HT1080 (cell line): ENCODE measurements around the gene ARL5A. TPM values are rescaled to one million over a fixed set of nuclear protein-coding genes. Genes with fewer than 3 reads are reported as not detected.
A peak's percentile ranks its signal among the peaks of the same experiment; 100 is the strongest.

Experiments used
- DNase-seq: peaks from one replicate; pipeline ENCODE4 v3.0.0-alpha.2; 2015; ENCODE audit warnings: low read depth
- total RNA-seq: library from RNA; depleted of rRNA; stranded (reverse); fragments of >200 nt; shearing (Covaris generic); gene quantifications from 2 replicates; pipeline ENCODE4 v1.2.3, GENCODE V29; 2014

The ARL5A gene
- total RNA-seq, 1 experiment from 2014 or later, result 94.7 TPM

GRCh38 chr2:151795646-151796240 is 32.5 kb downstream of the ARL5A start:
- no peak for DNase-seq

DNA sequence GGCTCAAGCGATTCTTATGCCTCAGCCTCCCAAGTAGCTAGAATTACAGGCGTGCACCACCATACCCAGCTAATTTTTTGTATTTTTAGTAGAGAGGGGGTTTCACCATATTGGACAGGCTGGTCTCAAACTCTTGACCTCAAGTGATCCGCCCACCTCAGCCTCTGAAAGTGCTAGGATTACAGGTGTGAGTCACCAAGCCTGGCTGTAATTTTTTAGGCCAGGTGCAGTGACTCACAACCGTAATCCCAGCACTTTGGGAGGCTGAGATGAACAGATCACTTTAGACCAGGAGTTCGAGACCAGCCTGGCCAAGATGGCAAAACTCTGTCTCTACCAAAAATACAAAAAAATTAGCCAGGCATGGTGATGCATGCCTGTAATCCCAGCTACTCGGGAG is 33.8 kb downstream of the ARL5A start:
- peak; percentile 37 for DNase-seq

- no peak for DNase-seq
Measured at GRCh38 chr2:151793123-151793522, 35.1 kb downstream of the ARL5A start.

GRCh38 chr2:151792589-151792988 is 35.6 kb downstream of the ARL5A start:
- no peak for DNase-seq

DNA sequence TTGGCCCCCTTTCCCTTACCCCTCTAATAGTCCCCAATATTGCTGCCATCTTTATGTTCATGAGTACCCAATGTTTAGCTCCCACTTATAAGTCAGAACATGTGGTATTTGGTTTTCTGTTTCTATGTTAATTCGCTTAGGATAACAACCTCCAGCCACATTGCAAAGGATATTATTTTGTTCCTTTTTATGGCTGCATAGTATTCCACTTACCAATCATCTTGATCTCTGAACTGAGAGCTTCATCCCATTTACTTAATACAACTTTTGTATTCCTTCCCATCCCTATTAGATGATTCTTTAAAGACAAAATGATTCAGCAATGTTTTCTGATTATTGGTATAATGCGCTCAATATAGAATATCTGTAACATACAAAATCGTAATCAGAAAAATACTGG is 36.7 kb downstream of the ARL5A start:
- DNase-seq, result no peak

DNA sequence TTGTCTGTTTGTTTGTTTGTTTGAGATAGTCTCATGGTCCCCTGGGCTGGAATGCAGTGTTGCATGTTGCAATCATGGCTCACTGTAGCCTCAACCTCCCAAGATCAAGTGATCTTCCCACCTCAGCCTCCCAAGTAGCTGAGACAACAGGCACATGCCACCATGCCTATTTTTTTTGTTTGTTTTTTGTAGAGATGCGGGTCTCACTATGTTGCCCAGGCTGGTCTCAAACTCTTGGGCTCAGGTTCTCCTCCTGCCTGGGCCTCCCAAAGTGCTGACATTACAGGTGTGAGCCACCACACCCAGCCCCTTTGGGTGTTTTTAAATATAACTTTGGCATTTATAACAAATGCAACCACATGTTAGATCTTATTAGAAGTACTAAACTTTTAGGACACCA is 37.5 kb downstream of the ARL5A start:
- no peak for DNase-seq

GRCh38 chr2:151789055-151789834 is 39.0 kb downstream of the ARL5A start:
- DNase-seq, result no peak

DNA sequence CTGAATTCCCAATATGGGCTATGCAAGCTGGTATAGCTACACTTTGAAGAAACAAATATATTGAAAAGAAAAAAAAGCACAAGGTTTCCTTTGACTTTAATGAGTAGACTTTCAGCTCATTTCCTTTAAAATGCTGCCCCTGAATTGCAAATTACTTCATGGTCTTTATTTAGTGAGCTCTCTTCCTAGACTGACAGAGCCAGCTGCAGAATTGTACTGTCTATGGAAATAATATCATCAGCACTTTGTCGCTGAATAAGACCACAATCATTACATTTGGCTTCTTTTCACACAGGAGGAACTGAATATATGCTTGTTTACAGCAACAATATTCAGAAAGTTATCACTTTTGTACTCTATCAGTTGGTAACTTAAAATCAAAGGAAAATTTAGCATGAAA is 41.7 kb downstream of the ARL5A start:
- DNase-seq, result no peak

- no peak for DNase-seq
Measured at GRCh38 chr2:151786077-151786476, 42.1 kb downstream of the ARL5A start.

- DNase-seq, result no peak
Measured at GRCh38 chr2:151783133-151783520, 45.1 kb downstream of the ARL5A start.

GRCh38 chr2:151782378-151783132 is 45.7 kb downstream of the ARL5A start:
- DNase-seq, result no peak

GRCh38 chr2:151781642-151782041 is 46.6 kb downstream of the ARL5A start:
- no peak for DNase-seq

DNA sequence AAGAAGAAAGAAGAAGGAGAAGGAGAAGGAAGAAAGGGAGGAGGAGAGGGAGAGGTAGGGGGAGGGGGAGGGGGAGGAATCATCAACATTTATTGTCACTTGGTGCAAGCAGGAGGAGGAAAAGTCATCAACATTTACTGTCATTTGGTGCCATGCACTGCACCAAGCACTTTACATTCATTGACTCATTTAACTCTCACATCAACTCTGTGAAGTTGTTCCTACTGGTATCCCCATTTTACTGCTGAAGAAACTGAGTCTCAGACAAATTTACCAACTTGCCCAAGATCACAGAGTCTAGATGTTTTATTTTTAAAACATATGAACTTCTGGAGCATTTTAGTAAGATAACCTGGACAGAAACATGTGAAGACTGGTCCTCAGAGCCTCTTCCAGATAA is 47.3 kb downstream of the ARL5A start:
- no peak for DNase-seq

GRCh38 chr2:151777935-151778334 is 50.3 kb downstream of the ARL5A start:
- no peak for DNase-seq

- DNase-seq, result no peak
Measured at GRCh38 chr2:151777487-151777886, 50.7 kb downstream of the ARL5A start.

- DNase-seq, result no peak
Measured at GRCh38 chr2:151776367-151776766, 51.9 kb downstream of the ARL5A start.

- DNase-seq, result no peak
Measured at GRCh38 chr2:151775057-151775740, 53.0 kb downstream of the ARL5A start.

DNA sequence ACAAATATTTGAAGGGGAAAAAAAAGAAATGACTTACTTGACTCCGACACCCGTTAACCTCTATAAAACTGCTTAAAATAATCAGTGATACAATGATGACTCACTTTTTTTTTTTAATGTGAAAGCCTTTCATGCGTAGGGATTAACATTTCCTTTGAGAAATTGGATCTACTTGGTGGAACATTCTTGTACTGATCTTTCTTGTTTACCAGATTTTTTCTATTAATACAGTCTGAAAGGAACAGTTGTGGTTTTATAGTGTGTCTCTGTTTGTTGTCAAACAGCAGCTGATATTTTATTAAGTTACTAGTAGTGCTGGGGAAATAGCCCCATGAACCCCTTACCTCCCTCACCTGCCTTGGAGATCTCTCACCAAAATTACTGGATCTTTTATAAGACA is 53.7 kb downstream of the ARL5A start:
- DNase-seq, result peak; percentile 80

DNA sequence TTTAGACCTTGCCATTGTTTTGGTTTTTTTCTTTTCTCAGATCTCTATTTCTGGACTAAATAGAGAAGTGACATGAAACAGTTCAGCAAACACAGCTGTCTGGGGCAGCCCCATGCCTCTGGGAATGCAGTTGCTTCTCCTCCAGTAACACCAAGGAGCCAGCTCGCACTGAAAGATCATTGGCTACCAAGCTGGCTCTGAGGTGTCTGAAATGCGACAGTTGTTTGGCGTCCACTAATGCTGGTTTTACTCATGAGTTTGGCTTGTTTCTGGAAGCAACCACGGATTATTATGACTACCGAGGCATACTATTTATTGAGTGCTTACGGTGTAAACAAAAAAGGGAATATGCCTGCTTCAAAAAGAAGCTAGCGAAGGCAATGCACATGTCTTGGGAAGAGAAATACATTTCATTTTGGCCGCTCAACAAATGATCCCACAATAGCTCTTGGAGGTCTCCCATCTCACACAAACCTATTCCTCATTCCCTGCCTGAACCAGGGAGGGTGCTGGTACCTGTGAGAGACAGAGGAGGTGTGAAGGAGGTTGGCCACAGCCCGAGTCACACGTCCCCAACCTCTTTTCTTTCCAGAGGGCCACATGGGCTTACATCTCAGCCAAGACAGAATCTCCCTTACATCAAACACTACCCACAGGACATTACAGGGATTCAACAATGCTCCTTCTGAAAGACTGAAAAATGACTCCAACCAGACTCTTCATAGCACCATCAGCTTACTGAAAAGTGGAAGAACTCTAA is 56.4 kb downstream of the ARL5A start:
- no peak for DNase-seq

GRCh38 chr2:151770995-151771394 is 57.2 kb downstream of the ARL5A start:
- DNase-seq, result no peak

- DNase-seq, result no peak
Measured at GRCh38 chr2:151769606-151770005, 58.6 kb downstream of the ARL5A start.
